Neural crest cell (in vitro differentiated cells): ENCODE data around the gene KCNE3. TPM values are rescaled to one million over a fixed set of nuclear protein-coding genes. Genes with fewer than 3 reads are reported as not detected.

Experiments used
- DNase-seq: peaks from one replicate; pipeline ENCODE4 v3.0.0; 2021; ENCODE audit warnings: low read depth, mixed read lengths, low spot score
- H3K27ac Mint-ChIP-seq: one replicate; pipeline ENCODE4 v1.8.0; 2021; ENCODE audit warnings: mild to moderate bottlenecking, mixed read lengths; ENCODE audit not compliant: unreplicated experiment
- H3K27me3 Mint-ChIP-seq: 2 replicates; pipeline ENCODE4 v1.8.0; 2021; ENCODE audit warnings: low read depth, mild to moderate bottlenecking, mixed read lengths
- H3K36me3 Mint-ChIP-seq: 2 replicates; pipeline ENCODE4 v1.8.0; 2021; ENCODE audit warnings: low read depth, mild to moderate bottlenecking, mixed read lengths
- H3K4me1 Mint-ChIP-seq: 2 replicates; pipeline ENCODE4 v1.8.0; 2021; ENCODE audit warnings: mixed read lengths
- H3K4me3 Mint-ChIP-seq: one replicate; pipeline ENCODE4 v1.8.0; 2021; ENCODE audit warnings: mild to moderate bottlenecking, mixed read lengths
- H3K9me3 Mint-ChIP-seq: 2 replicates; pipeline ENCODE4 v1.8.0; 2021; ENCODE audit warnings: mixed read lengths
- CTCF ChIP-seq: fragments of 200-600 bp; sonication (generic); conservative IDR thresholded peaks from 2 replicates; pipeline ENCODE4 v1.5.0; 2021; ENCODE audit warnings: antibody characterized with exemption, mild to moderate bottlenecking
- total RNA-seq: library from RNA; stranded (reverse); gene quantifications from 2 replicates; pipeline ENCODE4 v1.2.1, GENCODE V29; 2021

KCNE3 gene
- total RNA-seq, 1 donor from 2014 or later, result 2.6 TPM

- no peak for TF ChIP-seq CTCF
- no peaks in the 10 kb centered on the region for H3K36me3 Mint-ChIP-seq
- no peak for DNase-seq
- no peak overlapping the region for H3K27ac Mint-ChIP-seq
- no peaks in the 10 kb centered on the region for H3K9me3 Mint-ChIP-seq
- H3K4me3 Mint-ChIP-seq, result no peak overlapping the region
- peaks cover 7% of the 10 kb centered on the region for H3K4me1 Mint-ChIP-seq
- peaks cover 12% of the 10 kb centered on the region for H3K27me3 Mint-ChIP-seq
These were observed 4.1 kb downstream of the KCNE3 start for GRCh38 chr11:74463216-74463615.

GRCh38 chr11:74462631-74463030 lies 4.7 kb downstream of the KCNE3 start:
- H3K27me3 Mint-ChIP-seq, result peaks cover 6% of the 10 kb centered on the region
- H3K36me3 Mint-ChIP-seq, result no peaks in the 10 kb centered on the region
- no peak for TF ChIP-seq CTCF
- H3K27ac Mint-ChIP-seq, result no peak overlapping the region
- no peak for DNase-seq
- no peaks in the 10 kb centered on the region for H3K9me3 Mint-ChIP-seq
- no peak overlapping the region for H3K4me3 Mint-ChIP-seq
- peaks cover 1% of the 10 kb centered on the region for H3K4me1 Mint-ChIP-seq

- H3K27ac Mint-ChIP-seq, result peak overlapping the region; percentile 46
- H3K4me1 Mint-ChIP-seq, result no peaks in the 10 kb centered on the region
- H3K9me3 Mint-ChIP-seq, result no peaks in the 10 kb centered on the region
- H3K4me3 Mint-ChIP-seq, result no peak overlapping the region
- no peaks in the 10 kb centered on the region for H3K36me3 Mint-ChIP-seq
- no peak for TF ChIP-seq CTCF
- DNase-seq, result no peak
- H3K27me3 Mint-ChIP-seq, result peaks cover 5% of the 10 kb centered on the region
These were observed 5.3 kb downstream of the KCNE3 start for GRCh38 chr11:74462009-74462408.

- Mint-ChIP-seq H3K36me3 (no peaks in the 10 kb centered on the region), H3K27me3 (no peaks in the 10 kb centered on the region), H3K27ac (no peak overlapping the region), H3K9me3 (no peaks in the 10 kb centered on the region), H3K4me1 (no peaks in the 10 kb centered on the region), H3K4me3 (no peak overlapping the region)
- no peak for DNase-seq
- no peak for TF ChIP-seq CTCF
These were observed 6.7 kb downstream of the KCNE3 start for GRCh38 chr11:74460481-74461154.

- H3K4me3 Mint-ChIP-seq, result no peak overlapping the region
- DNase-seq, result no peak
- no peaks in the 10 kb centered on the region for H3K9me3 Mint-ChIP-seq
- H3K36me3 Mint-ChIP-seq, result no peaks in the 10 kb centered on the region
- H3K27ac Mint-ChIP-seq, result no peak overlapping the region
- H3K4me1 Mint-ChIP-seq, result no peaks in the 10 kb centered on the region
- no peaks in the 10 kb centered on the region for H3K27me3 Mint-ChIP-seq
- TF ChIP-seq CTCF, result no peak
These were observed 7.3 kb downstream of the KCNE3 start for GRCh38 chr11:74460065-74460464.
